CD4-positive, alpha-beta T cell (primary cell): Measurements from ENCODE around the gene FMNL2. TPM values are rescaled to one million over a fixed set of nuclear protein-coding genes. Genes with fewer than 3 reads are reported as not detected.

Experiments used
- ATAC-seq: fragments of 200-7000 bp; cut with Tn5 transposase; one replicate; pipeline ENCODE4 v1.10.0; 2022; ENCODE audit warnings: mild to moderate bottlenecking; ENCODE audit not compliant: poor library complexity
- CTCF ChIA-PET: fragments of 350-600 bp; sonication (Branson Sonifier 250); formaldehyde crosslinking; loops from one replicate; lab custom pipeline; 2021; ENCODE audit warnings: antibody characterized with exemption, inconsistent platforms; lab: Charles Lee
- POLR2A ChIA-PET: fragments of 350-600 bp; sonication (Branson Sonifier 250); formaldehyde crosslinking; loops from one replicate; lab custom pipeline; 2021; ENCODE audit warnings: antibody characterized with exemption, inconsistent platforms; lab: Charles Lee
- DNase-seq, 14 experiments: peaks; one replicate each; pipeline ENCODE4 v3.0.0-alpha.2; 2013 to 2020; ENCODE audit warnings: mixed read lengths in 2 of 14
- H3K27ac ChIP-seq, 2 donors: one replicate each; pipeline versions ENCODE4 v1.5.1 to v1.7.0; 2013; ENCODE audit warnings: low read length in 2 of 2, low read depth in 1 of 2, mild to moderate bottlenecking in 1 of 2
- H3K27me3 ChIP-seq, 2 experiments: 1 replicate in 1 of 2; 2 replicates in 1 of 2; pipeline versions ENCODE4 v1.6.1 to v1.7.0; 2013; ENCODE audit warnings: low read length in 2 of 2, control low read depth in 1 of 2, mild to moderate bottlenecking in 1 of 2, moderate library complexity in 1 of 2; ENCODE audit not compliant: insufficient read depth in 2 of 2, control insufficient read depth in 1 of 2
- H3K36me3 ChIP-seq: one replicate; pipeline ENCODE4 v1.6.1; 2013; ENCODE audit warnings: low read length, control low read depth; ENCODE audit not compliant: insufficient read depth
- H3K4me1 ChIP-seq: one replicate; pipeline ENCODE4 v1.6.1; 2013; ENCODE audit warnings: low read length, control low read depth; ENCODE audit not compliant: insufficient read depth
- H3K4me3 ChIP-seq: one replicate; pipeline ENCODE4 v1.5.1; 2013; ENCODE audit warnings: mild to moderate bottlenecking, low read length, moderate library complexity
- H3K9me3 ChIP-seq, 2 experiments: 1 replicate in 1 of 2; 2 replicates in 1 of 2; pipeline versions ENCODE4 v1.6.1 to v1.7.0; 2013; ENCODE audit warnings: low read length in 2 of 2, mild to moderate bottlenecking in 2 of 2, control low read depth in 1 of 2, moderate library complexity in 1 of 2; ENCODE audit not compliant: control insufficient read depth in 1 of 2, insufficient read depth in 1 of 2
- H3K27ac Mint-ChIP-seq: one replicate; pipeline ENCODE4 v1.8.0; 2020; ENCODE audit warnings: mixed read lengths
- H3K27me3 Mint-ChIP-seq: one replicate; pipeline ENCODE4 v1.8.0; 2021; ENCODE audit warnings: mixed read lengths
- H3K36me3 Mint-ChIP-seq: one replicate; pipeline ENCODE4 v1.8.0; 2021; ENCODE audit warnings: low read depth, mixed read lengths
- H3K4me1 Mint-ChIP-seq: one replicate; pipeline ENCODE4 v1.8.0; 2021; ENCODE audit warnings: low read depth, mixed read lengths
- H3K4me3 Mint-ChIP-seq: one replicate; pipeline ENCODE4 v1.8.0; 2020; ENCODE audit warnings: mild to moderate bottlenecking, mixed read lengths
- H3K9me3 Mint-ChIP-seq: one replicate; pipeline ENCODE4 v1.8.0; 2020; ENCODE audit warnings: mixed read lengths
- CTCF ChIP-seq: fragments of 200-600 bp; IDR thresholded peaks from one replicate; pipeline ENCODE4 v1.8.0; 2022; ENCODE audit warnings: antibody characterized with exemption, mild to moderate bottlenecking
- intact Hi-C, 2 experiments: fragments of 100-400 bp; cut with DNase I in 1 of 2; cut with micrococcal nuclease in 1 of 2; formaldehyde crosslinking; loops; one replicate each; pipeline versions ENCODE4 v1.15.1 to v1.9.0; 2023 to 2025; cut with DNase I, micrococcal nuclease
- total RNA-seq, 174 experiments: library from RNA in 2 of 174; stranded (reverse) in 2 of 174; gene quantifications; one replicate each; pipeline ENCODE4 v1.2.3 and lab custom pipeline; 2021 to 2026

The FMNL2 gene
- total RNA-seq, 2 experiments from 2014 or later: 0.30 to 0.31 TPM

GRCh38 chr2:152396763-152397162, 61.8 kb downstream of the FMNL2 start:
- Histone ChIP-seq H3K27ac (no peak overlapping the region), H3K4me3 (no peak overlapping the region), H3K27me3 (peaks cover 0 to 2% of the 10 kb centered on the region in 2 experiments), H3K4me1 (no peaks in the 10 kb centered on the region), H3K9me3 (no peaks in the 10 kb centered on the region), H3K36me3 (no peaks in the 10 kb centered on the region)
- DNase-seq (no peak), ATAC-seq (no peak)
- Mint-ChIP-seq H3K4me3 (no peak overlapping the region), H3K27me3 (peaks cover 9% of the 10 kb centered on the region), H3K4me1 (no peaks in the 10 kb centered on the region), H3K36me3 (no peaks in the 10 kb centered on the region), H3K27ac (no peak overlapping the region), H3K9me3 (no peaks in the 10 kb centered on the region)
- intact Hi-C loops: no loop called here
- no peak for TF ChIP-seq CTCF
- POLR2A ChIA-PET: no interaction called here
- CTCF ChIA-PET: no interaction called here

DNA sequence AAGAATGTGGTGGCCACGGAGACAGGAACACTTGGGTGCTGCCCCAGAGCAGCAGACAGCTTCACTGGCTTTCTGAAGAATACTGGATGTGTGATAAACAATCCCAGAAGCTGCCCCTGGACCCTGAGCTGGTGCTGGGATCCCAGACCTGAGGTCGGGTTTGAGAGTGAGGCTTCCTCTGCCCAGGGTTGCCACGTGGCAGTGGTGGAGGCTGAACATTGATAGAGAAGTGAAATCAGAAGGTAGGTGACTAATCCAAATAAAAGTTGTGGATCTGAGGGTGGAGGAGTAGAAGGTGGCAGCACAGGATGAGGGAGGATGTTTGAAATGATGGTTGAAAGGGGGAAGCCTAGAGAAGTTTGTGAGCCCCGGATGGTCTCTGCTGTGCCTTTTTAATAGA, 64.0 kb downstream of the FMNL2 start:
- peaks cover 0 to 2% of the 10 kb centered on the region in 2 experiments for H3K27me3 ChIP-seq
- H3K4me1 Mint-ChIP-seq: peaks cover 9% of the 10 kb centered on the region
- H3K36me3 ChIP-seq: no peaks in the 10 kb centered on the region
- POLR2A ChIA-PET: no interaction called here
- no peaks in the 10 kb centered on the region for H3K36me3 Mint-ChIP-seq
- H3K27ac Mint-ChIP-seq: no peak overlapping the region
- H3K27me3 Mint-ChIP-seq: peaks cover 15% of the 10 kb centered on the region
- CTCF ChIA-PET: no interaction called here
- no peak overlapping the region for H3K27ac ChIP-seq
- intact Hi-C loops: no loop called here
- H3K4me3 ChIP-seq: no peak overlapping the region
- no peak for ATAC-seq
- no peaks in the 10 kb centered on the region for H3K9me3 Mint-ChIP-seq
- TF ChIP-seq CTCF: no peak
- H3K4me1 ChIP-seq: no peaks in the 10 kb centered on the region
- no peaks in the 10 kb centered on the region for H3K9me3 ChIP-seq
- no peak overlapping the region for H3K4me3 Mint-ChIP-seq
- no peak for DNase-seq

DNA sequence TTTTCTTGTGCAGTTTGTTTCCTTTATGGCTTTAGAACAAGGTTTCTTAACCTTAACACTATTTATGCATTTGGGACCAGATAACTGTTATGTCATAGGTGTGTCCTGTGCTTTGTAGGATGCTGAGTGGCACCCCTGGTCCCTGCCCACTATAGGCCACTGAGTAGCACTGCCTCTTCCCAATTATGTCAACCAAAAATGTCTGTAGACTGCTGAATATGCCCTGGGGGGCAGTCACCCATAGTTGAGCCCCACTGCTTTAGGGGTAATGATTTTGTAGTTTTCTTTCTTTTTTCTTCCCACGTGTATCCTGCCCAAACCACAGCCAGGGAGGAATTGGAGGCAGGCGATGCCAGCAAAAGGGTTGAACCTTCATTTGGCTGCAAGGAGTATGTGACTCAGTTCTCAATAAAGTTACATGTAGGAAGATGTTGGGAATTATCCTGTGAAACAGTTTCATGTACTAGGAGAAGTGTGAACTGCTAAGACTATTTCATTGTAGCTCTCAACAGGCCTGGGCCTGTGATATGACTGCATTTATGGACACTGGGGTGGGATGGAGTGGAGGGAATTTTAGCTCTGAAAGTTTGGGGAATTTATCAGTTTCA, 65.7 kb downstream of the FMNL2 start:
- Histone ChIP-seq H3K36me3 (no peaks in the 10 kb centered on the region), H3K4me1 (no peaks in the 10 kb centered on the region), H3K27ac (no peak overlapping the region), H3K4me3 (no peak overlapping the region), H3K9me3 (no peaks in the 10 kb centered on the region), H3K27me3 (peaks cover 2 to 3% of the 10 kb centered on the region in 2 experiments)
- Mint-ChIP-seq H3K9me3 (no peaks in the 10 kb centered on the region), H3K27ac (no peak overlapping the region), H3K4me3 (no peak overlapping the region), H3K36me3 (no peaks in the 10 kb centered on the region), H3K4me1 (peaks cover 9% of the 10 kb centered on the region), H3K27me3 (peaks cover 15% of the 10 kb centered on the region)
- intact Hi-C loops: no loop called here
- no peak for TF ChIP-seq CTCF
- ChIA-PET POLR2A (no interaction called here), CTCF (no interaction called here)
- no peak for ATAC-seq
- no peak for DNase-seq
